Measurements from ENCODE around the gene SET.

The SET gene

GRCh38 chr9:128731093-128731492 is 42.1 kb downstream of the SET start:
- H3K36me3 ChIP-seq: peaks cover 57% of the 10 kb centered on the region
- H3K4me3 ChIP-seq (ENCODE audit: low read depth in 1 of 2, low read length in 1 of 2): no peak overlapping the region
- no peaks in the 10 kb centered on the region for H3K9me3 ChIP-seq
- no peak overlapping the region for H3K27ac ChIP-seq
- H3K27me3 ChIP-seq: no peaks in the 10 kb centered on the region
- TF ChIP-seq, protein P1, sequence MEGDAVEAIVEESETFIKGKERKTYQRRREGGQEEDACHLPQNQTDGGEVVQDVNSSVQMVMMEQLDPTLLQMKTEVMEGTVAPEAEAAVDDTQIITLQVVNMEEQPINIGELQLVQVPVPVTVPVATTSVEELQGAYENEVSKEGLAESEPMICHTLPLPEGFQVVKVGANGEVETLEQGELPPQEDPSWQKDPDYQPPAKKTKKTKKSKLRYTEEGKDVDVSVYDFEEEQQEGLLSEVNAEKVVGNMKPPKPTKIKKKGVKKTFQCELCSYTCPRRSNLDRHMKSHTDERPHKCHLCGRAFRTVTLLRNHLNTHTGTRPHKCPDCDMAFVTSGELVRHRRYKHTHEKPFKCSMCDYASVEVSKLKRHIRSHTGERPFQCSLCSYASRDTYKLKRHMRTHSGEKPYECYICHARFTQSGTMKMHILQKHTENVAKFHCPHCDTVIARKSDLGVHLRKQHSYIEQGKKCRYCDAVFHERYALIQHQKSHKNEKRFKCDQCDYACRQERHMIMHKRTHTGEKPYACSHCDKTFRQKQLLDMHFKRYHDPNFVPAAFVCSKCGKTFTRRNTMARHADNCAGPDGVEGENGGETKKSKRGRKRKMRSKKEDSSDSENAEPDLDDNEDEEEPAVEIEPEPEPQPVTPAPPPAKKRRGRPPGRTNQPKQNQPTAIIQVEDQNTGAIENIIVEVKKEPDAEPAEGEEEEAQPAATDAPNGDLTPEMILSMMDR (IDR thresholded peaks at IDR 0.05): no peak
- no peaks in the 10 kb centered on the region for H3K4me1 ChIP-seq (ENCODE audit: control insufficient read depth in 1 of 2, insufficient read depth in 1 of 2, low read depth in 1 of 2, low read length in 1 of 2)

- H3K4me3 ChIP-seq (ENCODE audit: low read depth in 1 of 2, low read length in 1 of 2): no peak overlapping the region
- TF ChIP-seq, protein P1 (IDR thresholded peaks at IDR 0.05): no peak
- H3K36me3 ChIP-seq: peaks cover 63% of the 10 kb centered on the region
- no peaks in the 10 kb centered on the region for H3K9me3 ChIP-seq
- H3K27me3 ChIP-seq: no peaks in the 10 kb centered on the region
- H3K27ac ChIP-seq: no peak overlapping the region
- H3K4me1 ChIP-seq (ENCODE audit: control insufficient read depth in 1 of 2, insufficient read depth in 1 of 2, low read depth in 1 of 2, low read length in 1 of 2): no peaks in the 10 kb centered on the region
These were observed 42.7 kb downstream of the SET start for GRCh38 chr9:128731691-128732090.

GRCh38 chr9:128732576-128732975 is 43.6 kb downstream of the SET start:
- H3K27ac ChIP-seq: no peak overlapping the region
- H3K36me3 ChIP-seq: peaks cover 72% of the 10 kb centered on the region
- no peaks in the 10 kb centered on the region for H3K4me1 ChIP-seq (ENCODE audit: control insufficient read depth in 1 of 2, insufficient read depth in 1 of 2, low read depth in 1 of 2, low read length in 1 of 2)
- TF ChIP-seq, protein P1 (IDR thresholded peaks at IDR 0.05): no peak
- no peak overlapping the region for H3K4me3 ChIP-seq (ENCODE audit: low read depth in 1 of 2, low read length in 1 of 2)
- no peaks in the 10 kb centered on the region for H3K9me3 ChIP-seq
- no peaks in the 10 kb centered on the region for H3K27me3 ChIP-seq

GRCh38 chr9:128733256-128733655 is 44.2 kb downstream of the SET start:
- Histone ChIP-seq H3K4me1 (ENCODE audit: control insufficient read depth in 1 of 2, insufficient read depth in 1 of 2, low read depth in 1 of 2, low read length in 1 of 2) (no peaks in the 10 kb centered on the region), H3K4me3 (ENCODE audit: low read depth in 1 of 2, low read length in 1 of 2) (no peak overlapping the region), H3K27ac (no peak overlapping the region), H3K36me3 (peaks cover 75% of the 10 kb centered on the region), H3K9me3 (no peaks in the 10 kb centered on the region), H3K27me3 (no peaks in the 10 kb centered on the region)
- TF ChIP-seq, protein P1 (IDR thresholded peaks at IDR 0.05): no peak

- H3K4me1 ChIP-seq (ENCODE audit: control insufficient read depth in 1 of 2, insufficient read depth in 1 of 2, low read depth in 1 of 2, low read length in 1 of 2): no peaks in the 10 kb centered on the region
- H3K27me3 ChIP-seq: no peaks in the 10 kb centered on the region
- H3K36me3 ChIP-seq: peaks cover 89% of the 10 kb centered on the region
- H3K4me3 ChIP-seq (ENCODE audit: low read depth in 1 of 2, low read length in 1 of 2): no peak overlapping the region
- TF ChIP-seq, protein P1 (IDR thresholded peaks at IDR 0.05): no peak
- no peaks in the 10 kb centered on the region for H3K9me3 ChIP-seq
- no peak overlapping the region for H3K27ac ChIP-seq
These were observed 46.4 kb downstream of the SET start for GRCh38 chr9:128735373-128735772.

GRCh38 chr9:128742401-128742800 is 53.4 kb downstream of the SET start:
- H3K36me3 ChIP-seq: peaks cover 64% of the 10 kb centered on the region

More at GRCh38 chr9:128742401-128742800, 53.4 kb downstream of the SET start:
- no peaks in the 10 kb centered on the region for H3K4me1 ChIP-seq (ENCODE audit: control insufficient read depth in 1 of 2, insufficient read depth in 1 of 2, low read depth in 1 of 2, low read length in 1 of 2)
- no peak overlapping the region for H3K4me3 ChIP-seq (ENCODE audit: low read depth in 1 of 2, low read length in 1 of 2)
- TF ChIP-seq, protein P1 (IDR thresholded peaks at IDR 0.05): no peak
- H3K27me3 ChIP-seq: no peaks in the 10 kb centered on the region
- no peaks in the 10 kb centered on the region for H3K9me3 ChIP-seq
- no peak overlapping the region for H3K27ac ChIP-seq
